ENCODE data around the gene USB1.
"Not testable (repeated sequence)": the region's sequence is repeated elsewhere in the genome, so short reads cannot be mapped to it uniquely, and the experiment has no call there.

The USB1 gene

GRCh38 chr16:57995721-57996405 lies 5.3 kb upstream of the USB1 start:
- DNase-seq: no peak

DNA sequence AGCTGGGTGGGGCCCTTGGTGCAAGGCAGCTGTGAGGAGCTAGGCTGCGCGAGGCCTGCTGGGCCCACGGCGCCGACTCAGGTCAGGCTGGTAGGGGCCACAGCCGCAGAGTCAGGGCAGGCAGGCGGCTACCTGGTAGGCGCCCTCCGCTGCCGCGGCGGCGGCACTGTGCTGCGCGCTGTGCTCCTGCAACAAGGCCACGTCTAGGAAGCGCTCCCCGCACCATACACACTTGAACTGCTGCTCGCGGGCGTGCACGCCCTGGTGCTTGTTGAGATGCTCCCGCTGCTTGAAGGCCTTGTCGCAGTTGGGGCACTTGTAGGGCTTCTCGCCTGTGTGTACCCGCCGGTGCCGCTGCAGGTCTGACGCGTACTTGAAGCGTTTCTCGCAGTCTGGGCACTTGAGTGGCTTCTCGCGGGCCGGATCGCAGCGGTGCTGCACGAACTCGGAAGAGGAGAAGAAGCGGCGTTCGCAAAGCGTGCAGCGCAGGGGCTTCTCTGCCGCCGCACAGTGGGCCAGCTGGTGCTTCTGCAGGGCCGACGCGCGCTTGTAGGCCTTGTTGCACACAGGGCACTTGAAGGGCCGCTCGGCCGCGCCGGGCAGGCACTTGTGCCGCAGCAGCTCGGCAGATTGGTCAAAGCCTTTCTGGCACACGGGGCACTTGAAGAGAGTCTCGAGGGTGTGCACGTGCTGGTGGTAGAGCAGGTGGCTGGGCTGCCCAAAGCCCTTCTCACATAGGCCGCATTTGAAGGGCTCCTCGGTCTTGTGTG lies 4.6 kb upstream of the USB1 start:
- DNase-seq: no peak

DNA sequence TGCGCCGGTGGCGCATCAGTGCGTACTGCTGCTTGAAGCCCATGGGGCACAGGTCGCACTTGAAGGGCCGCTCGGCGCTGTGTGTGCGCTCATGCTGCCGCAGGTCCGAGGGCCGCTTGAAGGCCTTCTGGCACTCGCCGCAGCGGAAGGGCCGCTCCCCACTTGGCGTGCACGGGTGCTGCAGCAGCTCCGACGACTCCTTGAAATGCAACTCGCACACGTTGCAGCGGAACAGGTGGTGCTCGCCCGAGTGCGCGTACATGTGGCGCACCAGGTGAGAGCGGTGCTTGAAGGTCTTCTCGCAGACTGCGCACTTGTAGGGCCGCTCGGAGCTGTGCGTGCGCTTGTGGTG lies 4.1 kb upstream of the USB1 start:
- no peak for DNase-seq

DNA sequence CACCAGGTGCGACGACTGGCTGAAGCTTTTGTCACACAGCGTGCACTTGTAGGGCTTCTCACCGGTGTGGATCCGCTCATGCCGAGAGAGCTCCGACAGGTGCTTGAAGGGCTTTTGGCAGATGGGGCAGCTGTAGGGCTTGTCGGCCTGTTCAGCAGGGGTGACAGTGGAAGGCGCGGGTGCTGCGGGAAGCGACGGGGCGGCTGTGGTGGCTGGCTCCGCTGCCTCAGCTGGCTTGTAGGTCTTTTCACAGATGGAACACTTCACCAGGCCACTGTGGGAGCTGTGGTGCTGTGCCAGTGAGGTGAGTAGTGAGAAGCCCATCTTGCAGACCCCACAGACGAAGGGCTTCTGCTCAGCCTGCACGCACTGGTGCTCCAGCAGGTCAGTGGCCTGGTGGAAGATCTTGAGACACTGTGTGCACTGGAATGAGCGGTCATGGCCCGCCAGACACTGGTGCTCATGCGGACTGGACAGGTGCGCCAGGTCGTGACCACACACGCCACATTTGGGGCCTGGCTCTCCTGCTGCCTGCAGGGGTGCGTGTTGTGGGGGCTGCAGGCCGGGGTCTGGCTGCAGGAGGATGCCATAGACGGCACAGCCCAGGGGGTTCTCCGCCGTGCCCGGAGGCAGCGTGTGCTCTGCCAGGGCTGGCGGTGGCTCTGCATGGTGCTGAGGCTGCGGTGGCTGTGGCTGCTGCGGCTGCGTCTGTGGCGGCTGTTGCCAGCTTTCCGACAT lies 3.5 kb upstream of the USB1 start:
- DNase-seq: no peak

GRCh38 chr16:57998486-57998885 lies 2.7 kb upstream of the USB1 start:
- peak; percentile 39 to 48 for DNase-seq

DNA sequence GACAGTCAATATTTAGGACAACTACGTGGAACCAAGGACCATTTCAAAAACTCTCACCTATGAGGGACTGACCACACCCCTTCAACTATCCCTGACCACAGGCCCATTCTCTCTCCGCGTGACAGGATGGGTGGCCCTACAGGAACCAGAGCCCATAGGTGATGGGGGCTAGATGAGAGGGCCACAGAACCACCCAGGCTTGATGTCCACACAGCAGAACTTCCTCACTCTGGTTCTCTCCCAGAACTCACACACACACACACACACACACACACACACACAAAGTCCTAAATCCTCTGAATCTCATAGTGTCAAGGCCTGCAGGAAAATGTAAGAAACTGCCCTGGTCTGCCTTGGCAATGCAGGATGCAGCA lies 2.2 kb upstream of the USB1 start:
- DNase-seq: peak; percentile 12 to 34

GRCh38 chr16:57999366-57999970 lies 1.7 kb upstream of the USB1 start:
- peak; percentile 51 to 54 for DNase-seq

GRCh38 chr16:57999971-58000705 lies 1.1 kb upstream of the USB1 start, which contains the start of gene ZNF319:
ZNF319 (minus strand) TSS chr16:58000672; CDS start chr16:57998265, 2,407 bp downstream.
- DNase-seq: no peak

DNA sequence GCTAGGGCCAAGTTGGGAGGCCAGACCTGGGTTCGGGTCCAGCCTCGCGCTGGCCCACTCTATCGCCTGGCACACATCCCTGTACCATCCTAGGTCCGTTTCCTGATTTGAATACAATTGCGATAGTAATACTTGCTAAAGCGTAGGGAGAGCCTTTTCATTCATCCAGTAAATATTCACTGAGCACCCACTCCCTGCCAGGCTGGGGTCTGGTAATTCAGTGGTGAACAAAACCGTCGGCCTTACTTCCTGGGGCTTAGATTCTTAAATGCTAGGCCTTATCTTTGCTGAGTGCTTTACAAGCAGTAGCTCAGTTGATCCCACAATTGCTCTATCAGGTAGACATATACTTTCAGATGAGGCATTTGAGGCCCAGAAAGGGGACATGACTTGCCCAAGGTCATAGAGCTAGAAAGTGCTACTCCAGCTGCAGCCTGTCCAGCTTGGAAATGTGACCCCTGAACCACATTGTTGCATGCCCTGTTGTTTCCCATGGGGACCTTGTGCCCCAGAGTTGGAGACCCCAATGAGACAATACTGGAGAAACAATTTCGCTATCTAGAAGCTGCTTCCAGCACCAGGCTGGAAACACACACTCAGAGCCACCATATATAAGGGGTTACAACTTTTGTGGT lies 691 bp downstream of the USB1 start:
- DNase-seq: no peak

GRCh38 chr16:58002416-58002800 lies 1.2 kb downstream of the USB1 start:
- DNase-seq: no peak

GRCh38 chr16:58002936-58003335 lies 1.7 kb downstream of the USB1 start:
- DNase-seq: no peak

GRCh38 chr16:58004736-58005135 lies 3.5 kb downstream of the USB1 start:
- not testable (repeated sequence) for DNase-seq

GRCh38 chr16:58009856-58010416 lies 8.7 kb downstream of the USB1 start:
- DNase-seq: no peak

- no peak for DNase-seq
These were observed 9.7 kb downstream of the USB1 start for GRCh38 chr16:58010886-58011285.

DNA sequence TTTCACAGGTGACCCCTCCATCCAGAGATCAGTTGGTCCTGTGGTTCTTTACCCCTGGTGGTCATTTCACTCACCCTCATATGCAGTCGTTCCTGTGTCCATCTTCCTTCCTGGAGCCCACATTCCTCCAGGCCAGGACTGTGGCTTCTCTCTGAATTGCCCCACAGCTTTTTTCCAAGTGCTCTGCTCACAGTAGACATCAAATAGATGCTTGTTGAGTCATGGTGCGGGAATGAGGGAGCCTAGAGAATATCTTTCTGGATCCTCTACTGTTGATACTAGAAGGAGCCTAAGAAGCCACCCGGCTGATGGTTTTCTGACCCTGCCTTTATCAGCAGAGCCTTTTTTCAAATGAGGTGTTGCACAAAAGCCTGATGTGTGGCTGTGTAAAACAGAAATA lies 10.4 kb downstream of the USB1 start:
- no peak for DNase-seq

- no peak for DNase-seq
These were observed 11.3 kb downstream of the USB1 start for GRCh38 chr16:58012481-58012880.

- no peak for DNase-seq
These were observed 12.2 kb downstream of the USB1 start for GRCh38 chr16:58013201-58013956.

GRCh38 chr16:58016840-58017446 lies 15.7 kb downstream of the USB1 start:
- no peak for DNase-seq

- no peak for DNase-seq
These were observed 17.6 kb downstream of the USB1 start for GRCh38 chr16:58018803-58019202.

DNA sequence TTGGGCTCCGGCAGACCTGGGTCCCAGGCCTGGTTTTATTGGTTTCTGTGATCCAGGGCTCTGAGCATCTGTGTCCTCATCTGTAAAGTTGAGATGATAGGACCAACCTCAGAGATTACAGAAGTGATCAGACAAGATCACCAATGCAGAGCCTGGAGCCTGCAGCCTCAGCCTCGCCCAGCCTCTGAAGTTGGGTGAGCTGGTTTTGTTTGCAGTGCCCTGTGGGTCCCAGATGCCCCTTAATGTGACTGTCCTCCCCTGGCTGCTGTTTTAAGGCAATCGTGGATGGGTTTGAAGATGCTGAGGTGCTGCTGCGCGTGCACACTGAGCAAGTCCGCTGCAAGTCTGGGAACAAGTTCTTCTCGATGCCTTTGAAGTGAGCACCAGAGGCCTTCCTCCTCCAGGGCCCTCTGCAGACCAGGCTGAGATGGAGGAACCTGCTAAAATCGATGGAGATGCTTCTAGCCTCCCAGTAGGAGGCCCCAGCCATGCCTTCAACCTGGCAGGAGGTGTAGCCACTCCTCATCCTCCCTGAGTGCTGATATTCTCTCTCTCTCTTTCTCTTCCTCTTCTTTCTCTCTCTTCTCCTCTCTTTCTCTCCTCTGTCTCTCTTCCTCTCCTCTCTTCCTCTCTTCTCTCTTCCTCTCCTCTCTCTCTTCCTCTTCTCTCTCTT lies 18.8 kb downstream of the USB1 start:
- no peak for DNase-seq
